OCI-LY7 (cell line): ENCODE measurements around the gene UBE2L6. TPM values are rescaled to one million over a fixed set of nuclear protein-coding genes. Genes with fewer than 3 reads are reported as not detected.

Source experiments
- BruUV-seq: library from RNA; stranded (reverse); fragments of 400-500 nt; replicated peaks from 2 replicates; lab custom pipeline; 2021; lab: Mats Ljungman, UMichigan
- CTCF ChIA-PET: fragments of 300-600 bp; sonication (Branson Sonifier 250); formaldehyde crosslinking; loops from one replicate; lab custom pipeline; 2022; ENCODE audit warnings: antibody characterized with exemption; ENCODE audit not compliant: unreplicated experiment; lab: Charles Lee
- POLR2A ChIA-PET: fragments of 300-600 bp; sonication (Branson Sonifier 250); formaldehyde crosslinking; loops from one replicate; lab custom pipeline; 2022; ENCODE audit warnings: antibody characterized with exemption; lab: Charles Lee
- DNase-seq: peaks from one replicate; pipeline ENCODE4 v3.0.0-alpha.2; 2015; ENCODE audit warnings: low spot score
- H2AFZ ChIP-seq: fragments of 200-600 bp; sonication (generic), shearing (Covaris generic); 2 replicates; pipeline ENCODE4 v1.6.1; 2014; ENCODE audit warnings: mild to moderate bottlenecking, antibody characterized with exemption, low read length, moderate library complexity
- H3K27ac ChIP-seq: fragments of 200-600 bp; sonication (generic); 2 replicates; pipeline ENCODE4 v1.5.1; 2014; ENCODE audit warnings: mixed run types, low read depth, mild to moderate bottlenecking, moderate library complexity, low read length, inconsistent platforms; ENCODE audit not compliant: poor library complexity, severe bottlenecking
- H3K36me3 ChIP-seq: fragments of 200-600 bp; sonication (generic); 2 replicates; pipeline ENCODE4 v1.6.1; 2014; ENCODE audit warnings: mild to moderate bottlenecking, antibody characterized with exemption, low read length, moderate library complexity, mixed read lengths; ENCODE audit not compliant: insufficient read depth
- H3K4me1 ChIP-seq: fragments of 200-600 bp; sonication (generic); 2 replicates; pipeline ENCODE4 v1.5.1; 2014; ENCODE audit warnings: mild to moderate bottlenecking, low read length; ENCODE audit not compliant: insufficient read depth, poor library complexity, severe bottlenecking
- H3K4me2 ChIP-seq: fragments of 200-600 bp; sonication (generic); 2 replicates; pipeline ENCODE4 v1.6.1; 2014; ENCODE audit warnings: mild to moderate bottlenecking, low read length
- H3K4me3 ChIP-seq: fragments of 200-600 bp; sonication (generic); 2 replicates; pipeline ENCODE4 v1.5.1; 2014; ENCODE audit warnings: mild to moderate bottlenecking, low read depth, low read length; ENCODE audit not compliant: poor library complexity, severe bottlenecking
- H3K79me2 ChIP-seq: fragments of 200-600 bp; sonication (generic); 2 replicates; pipeline ENCODE4 v1.6.1; 2016; ENCODE audit warnings: low read depth, mild to moderate bottlenecking, low read length, moderate library complexity, mixed read lengths; ENCODE audit not compliant: insufficient read depth
- H3K9me2 ChIP-seq: fragments of 200-600 bp; sonication (generic); 2 replicates; pipeline ENCODE4 v1.6.1; 2016; ENCODE audit warnings: mild to moderate bottlenecking, low read length, mixed read lengths; ENCODE audit not compliant: insufficient read depth
- H3K9me3 ChIP-seq: fragments of 200-600 bp; sonication (generic); 2 replicates; pipeline ENCODE4 v1.6.1; 2014; ENCODE audit warnings: mild to moderate bottlenecking, mixed run types, low read length, mixed read lengths
- H4K20me1 ChIP-seq: fragments of 200-600 bp; sonication (generic); 2 replicates; pipeline ENCODE4 v1.6.1; 2014; ENCODE audit warnings: mild to moderate bottlenecking, antibody characterized with exemption, low read length, moderate library complexity, mixed read lengths; ENCODE audit not compliant: insufficient read depth
- EZH2phosphoT487 ChIP-seq: fragments of 200-600 bp; sonication (generic); IDR thresholded peaks from 2 replicates; pipeline ENCODE4 v1.6.1; 2018; ENCODE audit warnings: low read depth, borderline replicate concordance, mild to moderate bottlenecking, mixed run types, antibody characterized with exemption, low read length, moderate library complexity, mixed read lengths
- intact Hi-C: fragments of 100-400 bp; cut with micrococcal nuclease; formaldehyde crosslinking; loops from one replicate; pipeline ENCODE4 v1.10.0; 2022; ENCODE audit not compliant: unreplicated experiment
- total RNA-seq, 2 experiments: library from RNA; depleted of rRNA in 1 of 2; stranded (reverse); fragments of >200 nt in 1 of 2; shearing (Covaris generic) in 1 of 2; gene quantifications; 2 replicates each; pipeline ENCODE4 v1.2.3, GENCODE V29; 2014 to 2022
- TF ChIP-seq, protein P1 (sequence below): fragments of 200-600 bp; sonication (generic); conservative IDR thresholded peaks from 2 replicates; pipeline ENCODE4 v1.5.1; 2014; ENCODE audit warnings: mild to moderate bottlenecking, antibody characterized with exemption, low read length, moderate library complexity, mixed read lengths

UBE2L6 gene
- total RNA-seq, 2 experiments from 2014 or later = 51.7 to 68.9 TPM

DNA sequence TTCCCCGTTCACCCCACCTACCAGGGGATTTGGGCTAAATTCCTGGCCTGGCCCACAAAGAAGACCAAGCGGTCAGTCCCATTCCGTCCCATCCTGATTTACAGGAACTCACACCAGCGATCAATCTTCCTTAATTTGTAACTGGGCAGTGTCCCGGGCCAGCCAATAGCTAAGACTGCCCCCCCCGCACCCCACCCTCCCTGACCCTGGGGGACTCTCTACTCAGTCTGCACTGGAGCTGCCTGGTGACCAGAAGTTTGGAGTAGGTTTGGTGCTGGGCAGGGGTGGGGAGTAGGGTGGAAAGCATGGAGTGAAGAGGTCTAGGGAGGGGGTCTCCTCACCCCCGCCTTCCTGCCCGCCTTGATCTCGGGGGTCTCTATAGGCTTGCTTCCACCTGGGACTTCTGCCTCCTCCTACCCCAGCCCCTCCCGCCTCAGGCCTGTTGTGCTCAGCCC lies 30.0 kb upstream of the UBE2L6 start, which contains the start of gene SERPING1:
TSS of gene SERPING1 (plus strand) at position 225 of the 455 bp plus-strand sequence. CDS start 586 bp downstream, outside the sequence.
- intact Hi-C loops = no loop called here
- CTCF ChIA-PET = no interaction called here
- POLR2A ChIA-PET = interaction anchor here (0.6 to 0.7 kb wide), 2 partner anchors 989 to 1063 kb away, joined by 4 read pairs; no protein-coding TSS in a partner anchor

DNA sequence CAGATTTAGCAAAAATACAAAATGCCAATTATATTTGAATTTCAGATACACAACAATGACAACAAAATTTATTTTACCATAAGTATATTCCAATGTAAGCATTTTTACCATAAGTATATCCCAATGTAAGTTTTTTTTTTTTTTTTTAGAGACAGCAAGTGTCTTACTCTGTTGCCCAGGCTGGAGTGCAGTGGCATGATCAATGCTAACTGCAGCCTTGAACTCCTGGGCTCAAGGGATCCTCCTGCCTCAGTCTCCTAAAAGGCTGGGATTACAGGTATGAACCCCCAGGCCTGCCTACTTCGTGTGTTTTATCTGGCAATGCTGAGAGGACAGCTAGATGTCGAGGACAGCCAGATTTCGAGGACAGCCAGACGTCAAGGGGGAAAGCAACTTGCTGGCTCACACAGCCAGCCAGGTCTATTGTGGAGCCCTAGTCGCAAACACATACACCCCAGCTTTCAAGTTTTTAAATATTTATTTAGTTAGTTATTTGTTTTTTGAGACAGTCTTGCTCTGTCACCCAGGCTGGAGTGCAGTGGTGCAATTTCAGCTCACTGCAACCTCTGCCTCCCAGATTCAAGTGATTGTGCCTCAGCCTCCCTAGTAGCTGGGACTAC lies 28.9 kb upstream of the UBE2L6 start:
- Histone ChIP-seq H3K79me2 (no peaks in the 10 kb centered on the region), H4K20me1 (no peaks in the 10 kb centered on the region), H3K9me3 (no peaks in the 10 kb centered on the region), H3K4me1 (no peaks in the 10 kb centered on the region), H3K36me3 (no peaks in the 10 kb centered on the region), H3K4me3 (no peak overlapping the region), H3K4me2 (no peak overlapping the region), H2AFZ (no peak overlapping the region), H3K27ac (no peak overlapping the region), H3K9me2 (no peaks in the 10 kb centered on the region)
- TF ChIP-seq, protein P1, sequence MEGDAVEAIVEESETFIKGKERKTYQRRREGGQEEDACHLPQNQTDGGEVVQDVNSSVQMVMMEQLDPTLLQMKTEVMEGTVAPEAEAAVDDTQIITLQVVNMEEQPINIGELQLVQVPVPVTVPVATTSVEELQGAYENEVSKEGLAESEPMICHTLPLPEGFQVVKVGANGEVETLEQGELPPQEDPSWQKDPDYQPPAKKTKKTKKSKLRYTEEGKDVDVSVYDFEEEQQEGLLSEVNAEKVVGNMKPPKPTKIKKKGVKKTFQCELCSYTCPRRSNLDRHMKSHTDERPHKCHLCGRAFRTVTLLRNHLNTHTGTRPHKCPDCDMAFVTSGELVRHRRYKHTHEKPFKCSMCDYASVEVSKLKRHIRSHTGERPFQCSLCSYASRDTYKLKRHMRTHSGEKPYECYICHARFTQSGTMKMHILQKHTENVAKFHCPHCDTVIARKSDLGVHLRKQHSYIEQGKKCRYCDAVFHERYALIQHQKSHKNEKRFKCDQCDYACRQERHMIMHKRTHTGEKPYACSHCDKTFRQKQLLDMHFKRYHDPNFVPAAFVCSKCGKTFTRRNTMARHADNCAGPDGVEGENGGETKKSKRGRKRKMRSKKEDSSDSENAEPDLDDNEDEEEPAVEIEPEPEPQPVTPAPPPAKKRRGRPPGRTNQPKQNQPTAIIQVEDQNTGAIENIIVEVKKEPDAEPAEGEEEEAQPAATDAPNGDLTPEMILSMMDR = no peak
- TF ChIP-seq EZH2phosphoT487 = no peak
- intact Hi-C loops = no loop called here
- no TSS peak for BruUV-seq
- no peak for DNase-seq
- ChIA-PET CTCF (interaction anchor here (0.5 kb wide), 1 partner anchor 29 kb away, joined by 3 read pairs; the partner anchor contains the start of gene UBE2L6), POLR2A (interaction anchor here (0.7 kb wide), 1 partner anchor 21 kb away, joined by 4 read pairs; no protein-coding TSS in a partner anchor)

More for the DNA sequence above, 30.0 kb upstream of the UBE2L6 start, which contains the start of gene SERPING1:
- H3K4me3 ChIP-seq = no peak within 1 kb of the TSS
- BruUV-seq = no TSS peak
- no peak within 1 kb of the TSS for H3K27ac ChIP-seq
- no peaks in the 10 kb centered on the region for H3K9me2 ChIP-seq
- no peak within 1 kb of the TSS for H3K4me2 ChIP-seq
- no peaks in the 10 kb centered on the region for H3K4me1 ChIP-seq
- no peak for DNase-seq
- H3K79me2 ChIP-seq = no peaks in the 10 kb centered on the region
- H3K36me3 ChIP-seq = no peaks in the 10 kb centered on the region
- H3K9me3 ChIP-seq = no peaks in the 10 kb centered on the region
- no peak within 1 kb of the TSS for H2AFZ ChIP-seq
- TF ChIP-seq, protein P1 = no peak
- no peak for TF ChIP-seq EZH2phosphoT487
- H4K20me1 ChIP-seq = no peaks in the 10 kb centered on the region
